Testis (tissue), 3 donors: ENCODE results near the gene KCNB1. TPM values are rescaled to one million over a fixed set of nuclear protein-coding genes. Genes with fewer than 3 reads are reported as not detected.

Source experiments
- DNase-seq: peaks from one replicate; pipeline ENCODE4 v3.0.0-alpha.2; 2019
- H3K27ac ChIP-seq, 2 donors: fragments of 200-600 bp; sonication (generic); one replicate each; pipeline ENCODE4 v1.5.1; 2019
- H3K27me3 ChIP-seq: fragments of 200-600 bp; sonication (generic); one replicate; pipeline ENCODE4 v1.5.1; 2019
- H3K36me3 ChIP-seq: fragments of 200-600 bp; sonication (generic); one replicate; pipeline ENCODE4 v1.5.1; 2017; ENCODE audit warnings: low read depth; ENCODE audit errors: missing control alignments
- H3K4me1 ChIP-seq: fragments of 200-600 bp; sonication (generic); one replicate; pipeline ENCODE4 v1.5.1; 2019
- H3K4me3 ChIP-seq, 2 donors: fragments of 200-600 bp; sonication (generic); one replicate each; pipeline ENCODE4 v1.5.1; 2017 to 2019
- H3K9me3 ChIP-seq: fragments of 200-600 bp; sonication (generic); one replicate; pipeline ENCODE4 v1.5.1; 2017
- CTCF ChIP-seq, 3 experiments: fragments of 450-650 bp in 2 of 3; fragments of 200-600 bp in 1 of 3; sonication (generic) in 1 of 3; IDR thresholded peaks; one replicate each; pipeline ENCODE4 v1.5.1; 2016 to 2019; ENCODE audit warnings: antibody characterized with exemption in 3 of 3, mild to moderate bottlenecking in 2 of 3, moderate library complexity in 1 of 3
- POLR2A ChIP-seq: fragments of 450-650 bp; IDR thresholded peaks from one replicate; pipeline ENCODE4 v1.6.1; 2017; ENCODE audit warnings: antibody characterized with exemption, mild to moderate bottlenecking, moderate library complexity
- WGBS, 2 donors: methylation state at CpG; one replicate each; pipeline ENCODE4 v1.1.5; 2018; 5-methylcytosine and 5-hydroxymethylcytosine counted together
- intact Hi-C: fragments of 100-400 bp; cut with DNase I; formaldehyde crosslinking; loops from one replicate; pipeline ENCODE4 v1.15.1; 2023; ENCODE audit warnings: low total_unique reads
- polyA plus RNA-seq: library from polyadenylated mRNA; stranded (reverse); fragments of 350-450 nt; fragmentation: Illumina TruSeq; extraction: RNeasy Lipid Tissue Mini Kit (QIAGEN cat#74804); gene quantifications from one replicate; pipeline ENCODE4 v1.2.3, GENCODE V29; 2014; ENCODE audit warnings: low read depth, low replicate concordance; ENCODE audit not compliant: insufficient read depth
- total RNA-seq, 2 donors: library from RNA; depleted of rRNA; stranded (reverse); fragments of >200 nt; gene quantifications; one replicate each; pipeline ENCODE4 v1.2.3, GENCODE V29; 2016

The KCNB1 gene
- total and polyA plus RNA-seq, 3 donors from 2014 or later = 1.5 to 4.6 (median 2.3) TPM

- Histone ChIP-seq H3K4me1 (peaks cover 11% of the 10 kb centered on the region), H3K36me3 (no peaks in the 10 kb centered on the region), H3K27me3 (no peaks in the 10 kb centered on the region), H3K27ac (no peak overlapping the region), H3K9me3 (no peaks in the 10 kb centered on the region), H3K4me3 (no peak overlapping the region)
- intact Hi-C loops = no loop called here
- DNase-seq = no peak
- TF ChIP-seq CTCF (IDR thresholded peaks at IDR 0.05) = no peak
- no peak for TF ChIP-seq POLR2A
- WGBS, 2 donors = 74 to 90% methylated on average over 8 of the region's 8 CpGs
Observed at GRCh38 chr20:49415005-49415667, 67.3 kb downstream of the KCNB1 start.

DNA sequence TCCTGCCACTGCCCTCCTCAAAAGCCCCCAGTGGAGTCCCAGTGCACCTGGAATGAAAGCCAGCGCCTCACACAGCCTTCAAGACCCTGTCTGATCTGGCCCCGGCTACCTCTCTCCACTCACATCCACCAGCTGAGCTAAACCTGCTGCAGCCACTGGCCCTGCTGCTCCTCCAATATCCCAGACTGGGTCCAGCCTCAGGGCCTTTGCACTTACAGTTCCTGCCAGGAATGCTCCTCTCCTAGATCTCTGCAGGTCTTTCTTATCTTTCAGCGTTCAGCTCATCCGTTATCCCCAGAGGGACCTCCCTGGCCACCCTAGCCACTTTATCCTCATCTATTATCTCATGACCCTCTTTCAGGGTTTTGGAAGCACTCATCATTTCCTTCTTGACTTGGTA is 68.8 kb downstream of the KCNB1 start:
- 89 to 90% methylated on average over 4 of the region's 4 CpGs for WGBS, 2 donors
- H3K4me1 ChIP-seq = peaks cover 7% of the 10 kb centered on the region

DNA sequence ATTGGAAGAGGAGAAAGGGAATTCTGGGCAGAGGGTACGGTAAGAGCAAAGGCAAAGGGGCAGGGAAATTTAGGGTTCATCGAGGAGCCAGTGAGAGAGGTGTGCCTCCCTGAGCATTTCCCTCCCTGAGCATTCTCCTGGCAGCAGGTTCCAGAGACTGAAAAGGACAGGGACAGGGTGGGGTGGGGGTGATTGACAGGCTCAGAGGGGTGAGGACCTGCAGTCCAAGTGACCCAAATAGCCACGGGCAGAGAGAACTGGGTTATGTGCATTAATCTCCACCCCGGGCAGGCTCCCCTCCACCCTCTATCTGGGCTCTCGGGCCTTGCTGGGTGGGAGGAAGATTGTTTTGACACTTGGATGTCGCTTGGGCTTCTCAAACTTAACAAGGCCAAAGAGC is 69.5 kb downstream of the KCNB1 start:
- Histone ChIP-seq H3K4me3 (no peak overlapping the region), H3K36me3 (no peaks in the 10 kb centered on the region), H3K27ac (no peak overlapping the region), H3K27me3 (no peaks in the 10 kb centered on the region), H3K9me3 (no peaks in the 10 kb centered on the region), H3K4me1 (peaks cover 5% of the 10 kb centered on the region)
- intact Hi-C loops = no loop called here
- TF ChIP-seq CTCF (IDR thresholded peaks at IDR 0.05) (no peak), POLR2A (no peak)
- WGBS, 2 donors = 76 to 90% methylated on average over 6 of the region's 6 CpGs
- DNase-seq = no peak

More for the DNA sequence above, 68.8 kb downstream of the KCNB1 start:
- intact Hi-C loops = no loop called here
- no peak for DNase-seq
- Histone ChIP-seq H3K36me3 (no peaks in the 10 kb centered on the region), H3K27ac (no peak overlapping the region), H3K9me3 (no peaks in the 10 kb centered on the region), H3K4me3 (no peak overlapping the region), H3K27me3 (no peaks in the 10 kb centered on the region)
- TF ChIP-seq POLR2A (no peak), CTCF (IDR thresholded peaks at IDR 0.05) (no peak)

- H3K27ac ChIP-seq = no peak overlapping the region
Observed at GRCh38 chr20:49412254-49412653, 70.2 kb downstream of the KCNB1 start.

More at GRCh38 chr20:49412254-49412653, 70.2 kb downstream of the KCNB1 start:
- Histone ChIP-seq H3K4me3 (no peak overlapping the region), H3K36me3 (no peaks in the 10 kb centered on the region), H3K4me1 (peaks cover 5% of the 10 kb centered on the region), H3K27me3 (no peaks in the 10 kb centered on the region), H3K9me3 (no peaks in the 10 kb centered on the region)
- intact Hi-C loops = no loop called here
- TF ChIP-seq POLR2A (no peak), CTCF (IDR thresholded peaks at IDR 0.05) (no peak)
- WGBS, 2 donors = 92 to 94% methylated on average over 4 of the region's 4 CpGs
- DNase-seq = no peak
